GM12875 (cell line): ENCODE results near the gene LRRC31.

Source experiments
- H3K4me3 ChIP-seq: one replicate; pipeline ENCODE4 v1.5.1; 2011; ENCODE audit warnings: low read depth, low read length, control low read depth
- CTCF ChIP-seq: IDR thresholded peaks from 2 replicates; pipeline ENCODE4 v1.5.1; 2011; ENCODE audit warnings: low read depth, mild to moderate bottlenecking, control low read depth, inconsistent platforms, low read length, moderate library complexity, borderline replicate concordance; ENCODE audit not compliant: insufficient read depth

Gene LRRC31

DNA sequence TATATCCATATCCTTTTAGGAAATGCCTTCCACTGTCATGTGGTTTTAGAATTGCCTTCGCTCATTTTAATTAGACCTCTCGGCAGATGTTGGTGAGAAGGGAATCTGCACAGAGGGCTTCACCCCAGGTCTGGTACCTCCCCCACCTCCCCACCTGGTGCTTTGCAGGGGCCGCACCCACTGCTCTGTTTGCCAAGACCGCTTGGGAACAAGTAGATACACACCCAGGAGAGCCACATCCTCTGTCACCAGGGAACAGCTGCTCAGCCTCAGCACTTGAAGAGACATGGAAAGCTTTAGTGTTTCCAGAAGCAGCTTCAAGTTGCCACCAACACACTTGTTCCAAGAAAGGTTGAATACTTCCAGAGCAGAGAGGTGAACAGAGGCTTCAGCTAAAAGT, 21.8 kb downstream of the LRRC31 start:
- no peak for TF ChIP-seq CTCF
- no peak overlapping the region for H3K4me3 ChIP-seq

DNA sequence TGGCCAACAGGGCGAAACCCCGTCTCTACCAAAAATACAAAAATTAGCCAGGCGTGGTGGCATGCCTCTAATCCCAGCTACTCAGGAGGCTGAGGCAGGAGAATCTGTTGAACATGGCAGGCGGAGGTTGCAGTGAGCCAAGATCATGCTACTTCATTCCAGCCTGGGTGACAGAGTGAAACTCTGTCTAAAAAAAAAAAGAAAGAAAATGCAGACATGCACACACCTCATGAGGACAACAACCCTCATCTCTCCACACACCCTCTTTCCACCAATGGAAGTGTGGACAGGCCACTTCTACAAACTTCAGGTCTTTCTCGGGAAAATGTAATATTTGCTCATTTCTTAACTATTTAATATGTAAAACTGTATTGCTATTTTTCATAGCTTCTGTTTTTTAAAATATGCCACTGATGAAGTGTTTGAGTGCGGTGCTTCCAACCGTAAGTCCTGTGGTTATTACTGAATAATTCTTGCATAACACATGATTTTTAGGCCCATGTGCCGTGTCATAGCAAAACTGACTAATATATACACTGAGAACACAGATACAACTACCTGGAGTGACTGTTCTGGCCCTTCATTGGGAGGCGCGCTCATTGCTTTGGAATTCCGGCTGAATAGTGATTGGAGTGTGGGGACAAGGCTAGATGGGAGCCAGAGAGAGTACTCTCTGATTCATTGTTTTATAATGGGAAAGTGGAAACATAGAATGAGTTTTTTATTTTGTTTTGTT, 23.1 kb downstream of the LRRC31 start:
- H3K4me3 ChIP-seq, result peak overlapping the region; percentile 11
- TF ChIP-seq CTCF, result no peak

GRCh38 chr3:169842960-169843359, 26.8 kb downstream of the LRRC31 start:
- H3K4me3 ChIP-seq, result no peak overlapping the region
- no peak for TF ChIP-seq CTCF

- no peak for TF ChIP-seq CTCF
- no peak overlapping the region for H3K4me3 ChIP-seq
Measured at GRCh38 chr3:169841171-169841570, 28.6 kb downstream of the LRRC31 start.

DNA sequence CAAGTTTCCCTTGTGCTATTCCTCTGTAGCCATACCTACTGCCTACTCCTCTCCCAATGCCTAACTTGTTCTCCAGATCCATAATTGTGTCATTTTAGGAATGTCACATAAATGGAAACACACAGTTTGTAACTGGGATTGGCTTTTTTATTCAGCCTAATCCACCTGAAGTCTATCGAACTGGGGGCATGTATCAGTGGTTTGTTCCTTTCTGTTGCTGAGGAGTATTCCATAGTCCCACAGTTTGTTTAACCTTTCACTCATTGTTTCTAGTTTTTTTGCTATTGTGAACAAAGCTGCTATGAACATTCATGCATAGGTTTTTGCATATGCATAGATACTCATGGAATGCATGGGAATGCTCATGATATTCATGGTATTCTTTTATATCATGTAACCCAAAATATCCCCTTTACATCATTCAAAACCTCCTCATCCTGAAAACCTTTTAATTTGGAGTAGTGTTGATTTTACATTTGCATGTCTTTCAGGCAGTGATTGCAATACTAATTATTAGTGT, 31.2 kb downstream of the LRRC31 start:
- H3K4me3 ChIP-seq, result no peak overlapping the region
- no peak for TF ChIP-seq CTCF

DNA sequence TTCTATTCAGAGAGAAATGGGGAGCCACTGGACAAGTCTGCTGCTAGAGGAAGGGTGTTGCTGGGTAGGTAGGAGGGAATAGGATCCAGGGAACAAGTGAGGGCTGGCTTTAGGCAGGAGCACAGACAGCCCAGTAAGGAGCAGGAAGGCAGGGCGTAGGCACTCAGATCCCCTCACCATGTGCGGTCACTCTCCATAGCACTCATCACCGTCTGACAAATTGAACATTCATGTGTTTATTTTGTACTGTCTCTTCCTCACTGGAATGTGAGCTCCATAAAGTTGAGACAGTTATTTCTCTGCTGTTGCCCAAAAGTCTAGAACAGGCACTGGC, 32.8 kb downstream of the LRRC31 start:
- TF ChIP-seq CTCF, result no peak

More for the DNA sequence above, 32.8 kb downstream of the LRRC31 start:
- H3K4me3 ChIP-seq, result no peak overlapping the region
